Measurements from ENCODE around the gene PIGC.
A peak's percentile ranks its signal among the peaks of the same experiment; 100 is the strongest.

The PIGC gene

GRCh38 chr1:172429331-172430127 is 14.3 kb downstream of the PIGC start:
- peak; percentile 68 for DNase-seq (ENCODE audit: low spot score)

DNA sequence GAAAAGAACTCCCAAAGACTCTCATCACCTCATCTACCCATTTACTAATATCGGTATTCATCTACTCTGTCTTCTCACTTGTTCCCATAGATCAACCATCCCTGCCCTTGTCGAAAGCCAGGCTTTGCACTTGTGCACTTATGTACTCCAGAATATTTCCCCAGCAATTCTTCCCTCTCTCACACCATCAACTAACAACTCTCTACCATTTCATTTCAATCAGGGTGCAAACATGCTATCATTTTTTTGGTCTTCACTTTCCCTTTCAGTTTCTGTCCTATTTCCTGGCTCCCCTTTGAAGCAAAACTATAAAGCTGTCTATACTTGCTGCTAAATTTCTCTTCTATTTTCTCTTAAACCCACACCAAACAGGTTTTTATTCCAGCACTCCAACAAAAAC is 16.7 kb downstream of the PIGC start:
- DNase-seq (ENCODE audit: low spot score) = no peak

- no peak for DNase-seq (ENCODE audit: low spot score)
These were observed 18.5 kb downstream of the PIGC start for GRCh38 chr1:172425339-172425738.

- no peak for DNase-seq (ENCODE audit: low spot score)
These were observed 20.5 kb downstream of the PIGC start for GRCh38 chr1:172423336-172423735.

GRCh38 chr1:172421974-172422604 is 21.8 kb downstream of the PIGC start:
- no peak for DNase-seq (ENCODE audit: low spot score)

GRCh38 chr1:172420385-172420784 is 23.5 kb downstream of the PIGC start, which contains the start of gene C1orf105:
Gene C1orf105, plus strand, starts transcription at chr1:172420685. Its CDS starts 201 bp downstream, at chr1:172420886.
- no peak for DNase-seq (ENCODE audit: low spot score)

- DNase-seq (ENCODE audit: low spot score) = no peak
These were observed 26.3 kb downstream of the PIGC start for GRCh38 chr1:172417557-172417956.

DNA sequence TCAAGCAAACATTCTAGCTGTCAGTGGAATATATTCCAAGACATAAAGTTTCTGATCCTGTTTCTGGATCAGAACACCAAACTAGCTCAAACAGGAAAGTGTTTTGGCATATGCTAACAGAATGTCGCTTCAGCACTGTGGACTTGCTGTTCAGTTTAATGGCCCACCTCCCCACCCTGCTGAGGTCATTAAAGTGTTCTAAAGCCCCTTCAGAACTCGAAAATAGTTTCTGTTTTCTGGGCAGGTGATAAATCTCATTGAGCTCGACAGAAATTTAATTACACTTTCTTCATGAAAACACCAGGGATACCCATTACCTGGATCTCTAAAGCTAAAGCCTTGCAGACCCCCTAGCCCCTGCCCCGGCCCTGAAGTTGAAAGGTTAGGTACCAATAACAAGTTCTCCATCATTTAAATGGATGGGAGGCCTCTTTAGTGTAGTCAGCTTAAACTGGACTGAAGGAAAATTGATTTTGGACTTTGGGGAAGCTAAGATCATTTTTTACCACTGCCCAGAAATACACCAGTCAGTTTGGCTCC is 27.3 kb downstream of the PIGC start:
- DNase-seq (ENCODE audit: low spot score) = no peak

GRCh38 chr1:172414331-172414730 is 29.5 kb downstream of the PIGC start:
- no peak for DNase-seq (ENCODE audit: low spot score)

GRCh38 chr1:172411791-172412338 is 32.0 kb downstream of the PIGC start:
- DNase-seq (ENCODE audit: low spot score) = no peak

GRCh38 chr1:172410027-172410426 is 33.8 kb downstream of the PIGC start:
- DNase-seq (ENCODE audit: low spot score) = no peak

DNA sequence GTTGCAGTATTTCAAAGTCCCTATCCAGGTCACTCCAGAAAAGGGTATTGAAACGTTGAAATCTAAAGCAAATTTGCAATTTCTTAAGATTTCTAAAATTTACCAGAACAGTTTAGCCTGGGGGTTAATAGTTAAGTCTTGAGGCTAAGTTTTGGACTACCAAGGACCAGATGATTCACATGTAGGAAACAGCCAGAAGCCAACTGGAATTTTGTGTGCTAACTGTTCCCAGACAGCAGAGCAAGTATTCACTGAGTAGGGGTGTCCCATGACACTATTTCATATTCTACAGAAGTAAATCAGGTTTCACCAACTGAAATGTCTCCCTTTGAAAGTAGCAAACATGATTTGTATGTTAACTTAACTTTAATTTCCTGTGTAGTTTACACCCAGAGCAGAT is 34.9 kb downstream of the PIGC start:
- no peak for DNase-seq (ENCODE audit: low spot score)

GRCh38 chr1:172406968-172407367 is 36.9 kb downstream of the PIGC start:
- DNase-seq (ENCODE audit: low spot score) = no peak

DNA sequence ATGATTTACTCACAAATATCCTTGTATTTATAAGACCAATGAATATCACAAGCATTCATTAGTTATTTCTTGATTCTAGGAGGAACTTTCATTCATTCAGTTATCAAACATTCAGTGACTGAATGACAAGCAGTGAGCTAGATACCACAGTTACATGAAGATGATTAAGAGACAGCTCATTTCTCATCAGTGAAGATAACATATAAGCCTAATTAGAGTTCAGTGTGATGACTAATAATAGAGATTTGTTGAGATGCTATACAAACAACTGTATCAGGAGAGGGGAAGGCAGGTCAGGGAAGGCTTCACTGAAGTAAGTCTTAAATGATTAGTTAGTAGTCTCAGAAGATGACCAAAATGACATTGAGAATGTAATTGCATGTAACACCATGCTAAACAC is 38.0 kb downstream of the PIGC start:
- DNase-seq (ENCODE audit: low spot score) = no peak

GRCh38 chr1:172404121-172404520 is 39.7 kb downstream of the PIGC start:
- DNase-seq (ENCODE audit: low spot score) = no peak

DNA sequence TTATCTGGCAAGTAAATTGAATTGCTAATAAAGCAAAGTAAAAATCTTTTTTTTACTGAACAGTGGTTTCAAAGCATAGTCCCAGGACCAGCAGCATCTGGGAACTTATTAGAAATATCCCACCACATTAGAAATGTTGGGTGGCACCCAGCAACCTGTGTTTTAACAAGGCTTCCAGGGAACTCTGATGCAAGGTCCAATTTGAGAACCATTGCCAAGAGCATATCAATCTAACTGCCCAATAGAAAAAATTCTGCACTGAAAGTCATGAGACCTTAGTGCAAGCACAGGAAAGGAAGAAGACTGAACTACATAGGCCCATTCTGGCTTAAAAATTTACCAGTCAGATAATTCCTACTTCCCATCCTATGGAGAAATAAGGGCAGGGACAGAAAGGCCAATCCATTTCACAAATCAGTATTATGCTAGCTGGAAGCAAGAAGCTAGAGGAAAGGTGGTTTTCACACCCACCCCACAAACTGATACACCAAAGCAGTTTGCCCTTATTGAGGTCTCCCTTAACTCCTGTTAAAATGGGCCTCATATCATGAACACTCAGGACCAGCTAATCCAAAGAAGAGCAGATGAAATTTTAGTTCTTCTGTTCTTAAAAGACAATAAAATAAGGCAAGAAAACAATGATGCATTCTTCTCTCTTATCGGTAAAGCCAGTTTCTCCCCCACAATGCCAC is 40.8 kb downstream of the PIGC start:
- no peak for DNase-seq (ENCODE audit: low spot score)

GRCh38 chr1:172401892-172402291 is 42.0 kb downstream of the PIGC start:
- no peak for DNase-seq (ENCODE audit: low spot score)

DNA sequence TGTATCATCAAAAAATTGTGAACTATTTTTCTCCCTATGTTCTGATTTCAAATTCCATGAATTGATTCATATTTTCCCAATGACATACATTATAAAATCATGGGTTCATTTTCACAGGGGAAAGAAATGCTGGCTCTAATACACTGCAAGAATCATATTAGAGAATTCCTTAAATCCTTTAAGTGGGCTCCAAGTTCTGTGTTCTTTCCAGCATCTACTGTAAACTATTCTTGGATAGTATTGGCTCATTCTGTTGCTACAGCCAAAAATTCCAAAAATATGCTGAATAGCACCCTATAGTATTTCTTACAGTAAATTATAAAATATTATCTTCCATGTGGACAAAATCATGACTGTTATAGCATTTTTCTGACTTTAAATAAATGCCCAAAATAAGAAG is 42.4 kb downstream of the PIGC start:
- DNase-seq (ENCODE audit: low spot score) = no peak

DNA sequence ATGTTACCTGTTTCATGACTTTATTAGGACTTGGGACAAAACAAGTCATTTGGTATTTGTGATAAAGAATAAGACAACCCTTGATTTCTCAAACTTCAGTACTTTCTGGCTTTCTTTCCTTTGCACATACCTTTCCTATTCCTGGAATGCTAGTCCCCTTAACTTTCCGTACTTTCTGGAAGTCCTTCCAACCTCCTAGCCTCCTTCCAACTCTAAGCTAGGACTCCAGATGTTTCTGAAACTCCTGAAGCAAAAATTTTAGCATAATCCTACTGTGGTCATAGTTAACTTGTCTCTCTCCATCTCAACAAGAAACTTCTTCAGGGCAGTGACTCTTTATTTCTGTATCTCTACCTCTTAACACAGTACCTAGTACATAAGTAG is 43.2 kb downstream of the PIGC start:
- no peak for DNase-seq (ENCODE audit: low spot score)

DNA sequence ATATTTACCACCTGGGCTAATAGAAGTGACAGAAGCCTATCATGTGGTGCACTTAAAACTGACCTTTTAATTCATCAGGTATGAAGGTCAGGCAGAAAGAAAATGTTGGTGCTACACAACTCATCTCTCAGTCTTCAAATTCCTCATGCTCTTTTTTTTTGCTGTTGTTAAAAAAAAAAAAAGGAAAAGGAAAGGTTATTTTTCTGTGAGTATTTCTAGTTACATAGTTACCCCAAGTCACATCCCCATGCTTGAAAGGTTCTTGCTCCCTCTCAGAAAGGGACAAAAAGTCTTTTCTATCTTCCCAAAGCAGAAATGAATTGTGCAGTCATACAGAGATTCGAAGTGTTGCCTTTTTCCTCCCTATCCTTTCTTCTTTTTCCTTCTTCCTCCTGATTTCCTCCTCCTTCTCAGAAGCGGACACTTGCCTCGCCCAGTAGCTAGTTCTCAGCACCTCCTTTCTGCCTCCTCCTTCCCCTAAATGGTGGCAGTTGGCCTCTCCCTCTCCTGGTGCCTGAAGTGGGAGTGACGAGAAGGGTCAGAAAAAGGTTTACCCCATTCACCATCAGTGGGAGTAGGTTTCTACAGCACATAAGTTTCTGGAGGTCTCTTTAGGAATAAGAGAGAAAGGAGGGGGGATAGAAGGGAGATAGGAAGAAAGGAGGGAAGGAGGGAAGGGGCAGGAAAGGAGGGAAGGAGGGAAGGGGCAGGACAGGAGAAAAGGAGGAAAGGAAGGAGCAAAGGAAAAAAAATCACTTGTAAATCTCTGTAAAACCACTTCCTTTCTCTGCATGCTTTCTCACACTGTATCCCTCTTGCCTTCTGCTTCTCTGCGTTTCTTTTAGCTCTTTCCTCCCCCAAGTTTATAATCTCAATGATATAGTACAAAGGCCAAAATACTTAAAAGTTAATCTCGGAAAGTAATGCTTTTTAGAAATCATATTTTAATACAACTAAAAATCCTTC is 43.8 kb downstream of the PIGC start:
- no peak for DNase-seq (ENCODE audit: low spot score)

Measured in CD4-positive, alpha-beta T cell treated with Interleukin-2 at 100 ng/mL for 4 hours (primary cell).